H1 (cell line): Measurements from ENCODE around the gene SLC4A11.

Experiments used
- BRCA1 ChIP-seq: IDR thresholded peaks from 2 replicates; pipeline ENCODE4 v1.6.1; 2012; ENCODE audit warnings: low read depth, low read length, improper control_type of control experiment
- CHD1 ChIP-seq: IDR thresholded peaks from 2 replicates; pipeline ENCODE4 v1.6.1; 2012; ENCODE audit warnings: low read depth, low read length, improper control_type of control experiment
- CHD2 ChIP-seq: IDR thresholded peaks from 2 replicates; pipeline ENCODE4 v1.6.1; 2012; ENCODE audit warnings: low read length, improper control_type of control experiment
- CTCF ChIP-seq, 3 experiments: IDR thresholded peaks; 1 replicate in 2 of 3; 2 replicates in 1 of 3; pipeline versions ENCODE4 v1.5.1 to v1.6.1; 2011; ENCODE audit warnings: low read length in 3 of 3, mild to moderate bottlenecking in 3 of 3, inconsistent platforms in 2 of 3, low read depth in 1 of 3, moderate library complexity in 1 of 3; ENCODE audit not compliant: insufficient read depth in 1 of 3; ENCODE audit errors: control extremely low read depth in 1 of 3
- EZH2 ChIP-seq: fragments of 200-600 bp; sonication (generic); IDR thresholded peaks from 2 replicates; pipeline ENCODE4 v1.7.1; 2012; ENCODE audit warnings: low read depth, mild to moderate bottlenecking, moderate library complexity, low read length, inconsistent platforms; ENCODE audit not compliant: severe bottlenecking
- GTF2F1 ChIP-seq: IDR thresholded peaks from 2 replicates; pipeline ENCODE4 v1.6.1; 2012; ENCODE audit warnings: low read depth, low read length, improper control_type of control experiment, borderline replicate concordance
- JUN ChIP-seq: IDR thresholded peaks from 2 replicates; pipeline ENCODE4 v1.6.1; 2011; ENCODE audit warnings: low read depth, mild to moderate bottlenecking, improper control_type of control experiment, low read length
- MAFK ChIP-seq: IDR thresholded peaks from 2 replicates; pipeline ENCODE4 v1.6.1; 2012; ENCODE audit warnings: low read depth, mild to moderate bottlenecking, improper control_type of control experiment, low read length
- NRF1 ChIP-seq: IDR thresholded peaks from 2 replicates; pipeline ENCODE4 v1.6.1; 2011; ENCODE audit warnings: mild to moderate bottlenecking, low read depth, low read length, improper control_type of control experiment
- RAD21 ChIP-seq, 2 experiments: IDR thresholded peaks in 1 of 2; conservative IDR thresholded peaks in 1 of 2; 2 replicates each; pipeline ENCODE4 v1.6.1; 2011; ENCODE audit warnings: low read depth in 2 of 2, low read length in 2 of 2, improper control_type of control experiment in 1 of 2, inconsistent platforms in 1 of 2, mild to moderate bottlenecking in 1 of 2, moderate library complexity in 1 of 2
- RFX5 ChIP-seq: IDR thresholded peaks from 2 replicates; pipeline ENCODE4 v1.6.1; 2011; ENCODE audit warnings: low read depth, low read length, improper control_type of control experiment, borderline replicate concordance
- SUZ12 ChIP-seq: fragments of 200-600 bp; sonication (generic); IDR thresholded peaks from 2 replicates; pipeline ENCODE4 v1.6.1; 2012; ENCODE audit warnings: mild to moderate bottlenecking, inconsistent platforms, low read length, moderate library complexity, mixed read lengths
- USF2 ChIP-seq: IDR thresholded peaks from 2 replicates; pipeline ENCODE4 v1.6.1; 2011; ENCODE audit warnings: low read length, improper control_type of control experiment
- YY1 ChIP-seq: IDR thresholded peaks from 2 replicates; pipeline ENCODE4 v1.6.1; 2011; ENCODE audit warnings: low read depth, mild to moderate bottlenecking, low read length

GRCh38 chr20:3229158-3229557, 9.8 kb downstream of the SLC4A11 start:
- TF ChIP-seq CTCF (IDR thresholded peaks at IDR 0.05; ENCODE audit: control extremely low read depth in 1 of 3, insufficient read depth in 1 of 3, low read depth in 1 of 3, low read length in 3 of 3) (no peak), CHD1 (no peak), MAFK (no peak), EZH2 (no peak), USF2 (no peak), SUZ12 (no peak), CHD2 (no peak), JUN (no peak), RFX5 (no peak), BRCA1 (no peak), GTF2F1 (no peak), YY1 (no peak), NRF1 (no peak), RAD21 (IDR thresholded peaks at IDR 0.05 in 1 of 2, conservative IDR thresholded peaks at IDR 0.05 in 1 of 2; ENCODE audit: low read depth in 2 of 2, low read length in 2 of 2) (no peak)
